Keratinocyte (primary cell): ENCODE data around the gene DCLK2. TPM values are rescaled to one million over a fixed set of nuclear protein-coding genes. Genes with fewer than 3 reads are reported as not detected.

ENCODE experiments used
- DNase-seq: peaks from one replicate; pipeline ENCODE4 v3.0.0-alpha.2; 2011; ENCODE audit warnings: low read depth, missing footprints, low spot score
- FAIRE-seq: peaks from 2 replicates; lab custom pipeline; 2011; peaks lifted over from hg19 to GRCh38; lab: Jason Lieb, UNC
- H2AFZ ChIP-seq: 2 replicates; pipeline ENCODE4 v1.6.0; 2012; ENCODE audit warnings: low read length, control low read depth, inconsistent platforms; ENCODE audit not compliant: control insufficient read depth
- H3K27ac ChIP-seq: 2 replicates; pipeline ENCODE4 v1.5.1; 2011; ENCODE audit warnings: low read length; ENCODE audit not compliant: control insufficient read depth, insufficient read depth
- H3K27me3 ChIP-seq: 3 replicates; pipeline ENCODE4 v1.6.0; 2011; ENCODE audit warnings: low read length; ENCODE audit not compliant: control insufficient read depth, insufficient read depth; ENCODE audit errors: extremely low read depth
- H3K36me3 ChIP-seq, 2 experiments: 2 replicates in 1 of 2; 3 replicates in 1 of 2; pipeline ENCODE4 v1.5.1; 2011; ENCODE audit warnings: low read length in 2 of 2, mild to moderate bottlenecking in 1 of 2; ENCODE audit not compliant: control insufficient read depth in 2 of 2, insufficient read depth in 2 of 2; ENCODE audit errors: extremely low read depth in 1 of 2
- H3K4me1 ChIP-seq: 3 replicates; pipeline ENCODE4 v1.5.1; 2011; ENCODE audit warnings: low read length; ENCODE audit not compliant: control insufficient read depth, insufficient read depth; ENCODE audit errors: extremely low read depth
- H3K4me2 ChIP-seq: 3 replicates; pipeline ENCODE4 v1.6.0; 2011; ENCODE audit warnings: low read depth, low read length; ENCODE audit not compliant: control insufficient read depth, insufficient read depth; ENCODE audit errors: extremely low read depth
- H3K4me3 ChIP-seq, 3 experiments: fragments of 200-600 bp in 1 of 3; sonication (generic) in 1 of 3; 2 replicates in 2 of 3; 3 replicates in 1 of 3; pipeline ENCODE4 v1.5.1; 2011 to 2016; ENCODE audit warnings: low read length in 3 of 3, mild to moderate bottlenecking in 3 of 3, control low read depth in 2 of 3, inconsistent platforms in 1 of 3, low read depth in 1 of 3, mixed read lengths in 1 of 3, mixed run types in 1 of 3, moderate library complexity in 1 of 3; ENCODE audit not compliant: control insufficient read depth in 2 of 3, insufficient read depth in 2 of 3; ENCODE audit errors: extremely low read depth in 1 of 3
- H3K79me2 ChIP-seq: 2 replicates; pipeline ENCODE4 v1.6.0; 2012; ENCODE audit warnings: low read length; ENCODE audit not compliant: control insufficient read depth, insufficient read depth
- H3K9ac ChIP-seq: 3 replicates; pipeline ENCODE4 v1.6.0; 2011; ENCODE audit warnings: low read length; ENCODE audit not compliant: control insufficient read depth, insufficient read depth; ENCODE audit errors: extremely low read depth
- H3K9me1 ChIP-seq: 3 replicates; pipeline ENCODE4 v1.6.0; 2011; ENCODE audit warnings: low read length; ENCODE audit not compliant: control insufficient read depth, insufficient read depth; ENCODE audit errors: extremely low read depth
- H3K9me3 ChIP-seq: 2 replicates; pipeline ENCODE4 v1.5.1; 2012; ENCODE audit warnings: low read depth, low read length; ENCODE audit not compliant: control insufficient read depth
- H4K20me1 ChIP-seq: 3 replicates; pipeline ENCODE4 v1.6.0; 2011; ENCODE audit warnings: low read length; ENCODE audit not compliant: control insufficient read depth, insufficient read depth; ENCODE audit errors: extremely low read depth
- CTCF ChIP-seq, 3 experiments: IDR thresholded peaks in 1 of 3; conservative IDR thresholded peaks in 1 of 3; optimal IDR thresholded peaks in 1 of 3; 2 replicates in 2 of 3; 3 replicates in 1 of 3; pipeline versions ENCODE3 to v1.5.1; 2011; ENCODE audit warnings: low read length in 3 of 3, mild to moderate bottlenecking in 3 of 3, moderate library complexity in 2 of 3, control low read depth in 1 of 3, inconsistent platforms in 1 of 3; ENCODE audit not compliant: insufficient read depth in 2 of 3; ENCODE audit errors: extremely low read depth in 1 of 3
- EZH2 ChIP-seq: IDR thresholded peaks from one replicate; pipeline ENCODE4 v1.6.1; 2012; ENCODE audit warnings: inconsistent platforms, mild to moderate bottlenecking, low read length, moderate library complexity
- dilution Hi-C: fragments of 300-500 bp; cut with MboI; formaldehyde crosslinking; loops from one replicate; pipeline ENCODE4 v1.7.0; 2020; ENCODE audit warnings: low sequenced_read_pairs; ENCODE audit not compliant: extremely low pct_ligation_motif_present
- polyA plus RNA-seq, 5 experiments: library from polyadenylated mRNA; depleted of rRNA in 3 of 5; stranded (reverse) in 3 of 5; stranded (forward) in 1 of 5; unstranded in 1 of 5; fragments of >200 nt; gene quantifications; 1 replicate in 1 of 5; 2 replicates in 3 of 5; 3 replicates in 1 of 5; pipeline versions ENCODE4 v1.2.1 to v1.2.3, GENCODE V29; 2011 to 2012; ENCODE audit warnings: missing spikeins in 2 of 5, low read depth in 1 of 5, low replicate concordance in 1 of 5

DCLK2 gene
- polyA plus RNA-seq, 1 donor (not counting 4 experiments of a cell fraction or from before 2014, with no cell fraction given) = 0.07 TPM

GRCh38 chr4:150268444-150268843 is 190.2 kb downstream of the DCLK2 start:
- H3K9me3 ChIP-seq = no peaks in the 10 kb centered on the region
- H2AFZ ChIP-seq = no peak overlapping the region
- DNase-seq (no peak), FAIRE-seq (no peak)
- no peaks in the 10 kb centered on the region for H3K9me1 ChIP-seq
- H3K27ac ChIP-seq = no peak overlapping the region
- H4K20me1 ChIP-seq = no peaks in the 10 kb centered on the region
- H3K27me3 ChIP-seq = no peaks in the 10 kb centered on the region
- H3K79me2 ChIP-seq = no peaks in the 10 kb centered on the region
- dilution Hi-C loops = no loop called here
- H3K9ac ChIP-seq = no peak overlapping the region
- TF ChIP-seq EZH2 = no peak
- TF ChIP-seq CTCF (optimal IDR thresholded peaks at IDR 0.05 in 1 of 3, IDR thresholded peaks at IDR 0.05 in 1 of 3, conservative IDR thresholded peaks at IDR 0.05 in 1 of 3; ENCODE audit: extremely low read depth in 1 of 3, insufficient read depth in 2 of 3, low read length in 3 of 3) = no peak
- no peak overlapping the region for H3K4me2 ChIP-seq
- H3K36me3 ChIP-seq = no peaks in the 10 kb centered on the region
- H3K4me3 ChIP-seq = no peak overlapping the region
- H3K4me1 ChIP-seq = no peaks in the 10 kb centered on the region

- Histone ChIP-seq H3K9ac (no peak overlapping the region), H3K27ac (no peak overlapping the region), H3K4me1 (peaks cover 12% of the 10 kb centered on the region), H4K20me1 (no peaks in the 10 kb centered on the region), H2AFZ (no peak overlapping the region), H3K9me3 (no peaks in the 10 kb centered on the region), H3K27me3 (no peaks in the 10 kb centered on the region), H3K79me2 (no peaks in the 10 kb centered on the region), H3K4me3 (no peak overlapping the region), H3K36me3 (peaks cover 0 to 2% of the 10 kb centered on the region in 2 experiments), H3K9me1 (no peaks in the 10 kb centered on the region), H3K4me2 (no peak overlapping the region)
- no peak for TF ChIP-seq EZH2
- TF ChIP-seq CTCF (optimal IDR thresholded peaks at IDR 0.05 in 1 of 3, IDR thresholded peaks at IDR 0.05 in 1 of 3, conservative IDR thresholded peaks at IDR 0.05 in 1 of 3; ENCODE audit: extremely low read depth in 1 of 3, insufficient read depth in 2 of 3, low read length in 3 of 3) = no peak
- FAIRE-seq (no peak), DNase-seq (no peak)
- dilution Hi-C loops = no loop called here
Measured at GRCh38 chr4:150278206-150278605, 200.0 kb downstream of the DCLK2 start.
